ENCODE data around the gene CD81.

DNA sequence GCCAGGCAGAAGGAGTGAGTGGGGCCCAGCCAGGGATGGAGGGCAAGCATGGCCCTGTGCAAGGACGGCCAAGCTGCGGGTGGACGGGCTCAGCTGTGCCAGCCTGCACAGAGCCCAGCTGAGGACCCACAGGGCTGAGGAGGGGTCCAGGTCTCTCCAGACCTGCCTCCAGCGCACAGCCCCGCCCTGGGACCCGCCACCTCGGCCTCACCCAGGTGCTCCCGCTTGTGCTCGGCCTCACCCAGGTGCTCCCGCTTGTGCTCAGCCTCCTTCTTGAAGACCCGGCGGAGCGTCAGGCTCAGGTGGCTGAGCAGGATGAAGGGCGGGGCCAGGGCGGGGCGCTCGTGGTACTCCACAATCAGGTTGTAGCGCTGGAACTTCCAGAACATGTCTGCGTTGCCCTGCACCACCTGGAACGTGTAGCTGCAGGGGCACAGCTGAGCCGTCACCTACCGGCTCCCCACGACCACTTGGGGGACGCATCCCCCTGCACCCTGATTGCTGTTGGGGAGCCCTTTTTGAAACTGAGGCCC is 29.8 kb downstream of the CD81 start:
- TF ChIP-seq, protein P1, sequence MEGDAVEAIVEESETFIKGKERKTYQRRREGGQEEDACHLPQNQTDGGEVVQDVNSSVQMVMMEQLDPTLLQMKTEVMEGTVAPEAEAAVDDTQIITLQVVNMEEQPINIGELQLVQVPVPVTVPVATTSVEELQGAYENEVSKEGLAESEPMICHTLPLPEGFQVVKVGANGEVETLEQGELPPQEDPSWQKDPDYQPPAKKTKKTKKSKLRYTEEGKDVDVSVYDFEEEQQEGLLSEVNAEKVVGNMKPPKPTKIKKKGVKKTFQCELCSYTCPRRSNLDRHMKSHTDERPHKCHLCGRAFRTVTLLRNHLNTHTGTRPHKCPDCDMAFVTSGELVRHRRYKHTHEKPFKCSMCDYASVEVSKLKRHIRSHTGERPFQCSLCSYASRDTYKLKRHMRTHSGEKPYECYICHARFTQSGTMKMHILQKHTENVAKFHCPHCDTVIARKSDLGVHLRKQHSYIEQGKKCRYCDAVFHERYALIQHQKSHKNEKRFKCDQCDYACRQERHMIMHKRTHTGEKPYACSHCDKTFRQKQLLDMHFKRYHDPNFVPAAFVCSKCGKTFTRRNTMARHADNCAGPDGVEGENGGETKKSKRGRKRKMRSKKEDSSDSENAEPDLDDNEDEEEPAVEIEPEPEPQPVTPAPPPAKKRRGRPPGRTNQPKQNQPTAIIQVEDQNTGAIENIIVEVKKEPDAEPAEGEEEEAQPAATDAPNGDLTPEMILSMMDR (IDR thresholded peaks at IDR 0.05; ENCODE audit: low read depth, low read length), result no peak
- TF ChIP-seq, protein P2, sequence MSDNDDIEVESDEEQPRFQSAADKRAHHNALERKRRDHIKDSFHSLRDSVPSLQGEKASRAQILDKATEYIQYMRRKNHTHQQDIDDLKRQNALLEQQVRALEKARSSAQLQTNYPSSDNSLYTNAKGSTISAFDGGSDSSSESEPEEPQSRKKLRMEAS (IDR thresholded peaks at IDR 0.05; ENCODE audit: low read depth, low read length), result no peak
- no peak for TF ChIP-seq POLR2A (IDR thresholded peaks at IDR 0.05; ENCODE audit: extremely low read depth, insufficient read length)
